Caco-2 (cell line): ENCODE measurements around the gene QRICH1. TPM values are rescaled to one million over a fixed set of nuclear protein-coding genes. Genes with fewer than 3 reads are reported as not detected.

Experiments used
- BruUV-seq: library from RNA; stranded (reverse); fragments of 400-500 nt; replicated peaks from 2 replicates; lab custom pipeline; 2021; lab: Mats Ljungman, UMichigan
- CTCF ChIA-PET: fragments of 300-600 bp; sonication (Branson Sonifier 250); formaldehyde crosslinking; loops from one replicate; lab custom pipeline; 2022; ENCODE audit warnings: antibody characterized with exemption; lab: Charles Lee
- POLR2A ChIA-PET: fragments of 300-600 bp; sonication (Branson Sonifier 250); formaldehyde crosslinking; loops from one replicate; lab custom pipeline; 2022; ENCODE audit warnings: antibody characterized with exemption; lab: Charles Lee
- DNase-seq, 2 experiments: peaks; one replicate each; pipeline versions ENCODE4 v3.0.0 to v3.0.0-alpha.2; 2020 to 2022
- H3K27me3 ChIP-seq: replicated peaks from 2 replicates; pipeline ENCODE4 v1.6.0; 2011; ENCODE audit warnings: low read length; ENCODE audit not compliant: control insufficient read depth, insufficient read depth
- H3K36me3 ChIP-seq: 2 replicates; pipeline ENCODE4 v1.5.1; 2011; ENCODE audit warnings: low read length; ENCODE audit not compliant: control insufficient read depth, insufficient read depth
- H3K4me1 ChIP-seq: fragments of 250-450 bp; sonication (Bioruptor Pico); 2 replicates; pipeline ENCODE4 v1.5.1; 2020; ENCODE audit warnings: mild to moderate bottlenecking
- H3K4me3 ChIP-seq: 2 replicates; pipeline ENCODE4 v1.5.1; 2011; ENCODE audit warnings: low read depth, mild to moderate bottlenecking, control low read depth, low read length
- H3K9me3 ChIP-seq: fragments of 250-450 bp; sonication (Bioruptor Pico); 2 replicates; pipeline ENCODE4 v1.5.1; 2020; ENCODE audit warnings: mild to moderate bottlenecking, moderate library complexity
- H3K27ac Mint-ChIP-seq: one replicate; pipeline ENCODE4 v1.8.0; 2022; ENCODE audit warnings: mixed read lengths; ENCODE audit not compliant: unreplicated experiment
- H3K27me3 Mint-ChIP-seq: one replicate; pipeline ENCODE4 v1.8.0; 2022; ENCODE audit warnings: mixed read lengths; ENCODE audit not compliant: insufficient read depth, unreplicated experiment
- H3K36me3 Mint-ChIP-seq: one replicate; pipeline ENCODE4 v1.8.0; 2022; ENCODE audit warnings: mild to moderate bottlenecking, mixed read lengths; ENCODE audit not compliant: insufficient read depth, unreplicated experiment
- H3K4me1 Mint-ChIP-seq: one replicate; pipeline ENCODE4 v1.8.0; 2022; ENCODE audit warnings: low read depth, mixed read lengths; ENCODE audit not compliant: unreplicated experiment
- H3K4me3 Mint-ChIP-seq: one replicate; pipeline ENCODE4 v1.8.0; 2022; ENCODE audit warnings: mild to moderate bottlenecking, moderate library complexity, mixed read lengths; ENCODE audit not compliant: unreplicated experiment
- H3K9me3 Mint-ChIP-seq: one replicate; pipeline ENCODE4 v1.8.0; 2022; ENCODE audit warnings: mixed read lengths; ENCODE audit not compliant: unreplicated experiment
- intact Hi-C: fragments of 100-400 bp; cut with micrococcal nuclease; formaldehyde crosslinking; loops from one replicate; pipeline ENCODE4 v1.10.0; 2022; ENCODE audit not compliant: unreplicated experiment
- total RNA-seq: library from RNA; stranded (reverse); gene quantifications from 2 replicates; pipeline ENCODE4 v1.2.3, GENCODE V29; 2022
- TF ChIP-seq, protein P1 (sequence below), 2 experiments: fragments of 200-600 bp in 1 of 2; IDR thresholded peaks; 1 replicate in 1 of 2; 2 replicates in 1 of 2; pipeline versions ENCODE4 v1.5.1 to v1.8.0; 2011 to 2022; ENCODE audit warnings: antibody characterized with exemption in 1 of 2, control low read depth in 1 of 2, inconsistent platforms in 1 of 2, low read depth in 1 of 2, low read length in 1 of 2, mild to moderate bottlenecking in 1 of 2, moderate library complexity in 1 of 2; ENCODE audit not compliant: insufficient read depth in 1 of 2, severe bottlenecking in 1 of 2, unreplicated experiment in 1 of 2

QRICH1 gene
- total RNA-seq, 1 experiment from 2014 or later: 119 TPM

DNA sequence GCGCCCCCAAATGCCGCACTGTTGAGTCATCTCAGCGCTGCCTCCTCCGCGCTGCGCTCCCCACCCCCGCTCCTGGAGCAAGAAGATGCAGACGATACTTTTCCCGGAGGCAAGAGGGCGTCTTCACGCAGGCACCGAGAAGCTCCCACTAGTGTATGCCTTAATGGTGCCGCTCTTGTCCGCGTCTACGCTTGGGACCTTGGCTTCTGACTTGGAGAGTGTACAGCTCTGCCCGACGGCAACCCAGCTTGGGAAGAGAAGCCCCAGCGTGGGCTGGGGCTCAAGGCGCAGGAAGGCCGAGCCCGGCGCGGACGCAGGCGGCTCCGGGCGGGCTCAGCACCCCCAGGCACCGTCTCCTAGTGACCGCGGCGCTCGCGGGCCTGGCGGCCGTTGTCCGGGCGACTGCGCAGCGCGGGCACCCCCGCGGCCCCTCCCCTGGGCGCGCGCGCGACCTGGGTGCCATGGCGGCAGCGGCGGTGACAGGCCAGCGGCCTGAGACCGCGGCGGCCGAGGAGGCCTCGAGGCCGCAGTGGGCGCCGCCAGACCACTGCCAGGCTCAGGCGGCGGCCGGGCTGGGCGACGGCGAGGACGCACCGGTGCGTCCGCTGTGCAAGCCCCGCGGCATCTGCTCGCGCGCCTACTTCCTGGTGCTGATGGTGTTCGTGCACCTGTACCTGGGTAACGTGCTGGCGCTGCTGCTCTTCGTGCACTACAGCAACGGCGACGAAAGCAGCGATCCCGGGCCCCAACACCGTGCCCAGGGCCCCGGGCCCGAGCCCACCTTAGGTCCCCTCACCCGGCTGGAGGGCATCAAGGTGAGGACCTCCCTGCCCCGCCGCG is 103.9 kb downstream of the QRICH1 start, which contains the start of gene P4HTM:
P4HTM (plus strand) TSS at position 446 of the 840 bp plus-strand sequence; CDS start at position 462, 16 bp downstream.
- Mint-ChIP-seq H3K4me1 (peaks cover 13% of the 10 kb centered on the region), H3K4me3 (peak within 1 kb of the TSS; percentile 96), H3K9me3 (no peaks in the 10 kb centered on the region), H3K27ac (peak within 1 kb of the TSS; percentile 98), H3K36me3 (peaks cover 28% of the 10 kb centered on the region), H3K27me3 (no peaks in the 10 kb centered on the region)
- intact Hi-C loops: loop anchor here (1.0 to 2.0 kb wide), 2 partner anchors 17 to 103 kb away; partner anchors contain the start of gene WDR6
- Histone ChIP-seq H3K36me3 (no peaks in the 10 kb centered on the region), H3K4me3 (peak within 1 kb of the TSS; percentile 95), H3K27me3 (no peaks in the 10 kb centered on the region), H3K9me3 (no peaks in the 10 kb centered on the region), H3K4me1 (peaks cover 13% of the 10 kb centered on the region)
- POLR2A ChIA-PET: interaction anchor here (0.6 to 1.7 kb wide), 4 partner anchors 17 to 556 kb away, joined by 3 to 24 read pairs (median 6); partner anchors contain the start of gene WDR6
- CTCF ChIA-PET: interaction anchor here (0.7 to 3.2 kb wide), 5 partner anchors 17 to 105 kb away, joined by 3 to 54 read pairs (median 5); partner anchors contain the start of genes DALRD3, NDUFAF3 and WDR6
- no TSS peak for BruUV-seq
- DNase-seq: peak; percentile 82 to 84
- TF ChIP-seq, protein P1, sequence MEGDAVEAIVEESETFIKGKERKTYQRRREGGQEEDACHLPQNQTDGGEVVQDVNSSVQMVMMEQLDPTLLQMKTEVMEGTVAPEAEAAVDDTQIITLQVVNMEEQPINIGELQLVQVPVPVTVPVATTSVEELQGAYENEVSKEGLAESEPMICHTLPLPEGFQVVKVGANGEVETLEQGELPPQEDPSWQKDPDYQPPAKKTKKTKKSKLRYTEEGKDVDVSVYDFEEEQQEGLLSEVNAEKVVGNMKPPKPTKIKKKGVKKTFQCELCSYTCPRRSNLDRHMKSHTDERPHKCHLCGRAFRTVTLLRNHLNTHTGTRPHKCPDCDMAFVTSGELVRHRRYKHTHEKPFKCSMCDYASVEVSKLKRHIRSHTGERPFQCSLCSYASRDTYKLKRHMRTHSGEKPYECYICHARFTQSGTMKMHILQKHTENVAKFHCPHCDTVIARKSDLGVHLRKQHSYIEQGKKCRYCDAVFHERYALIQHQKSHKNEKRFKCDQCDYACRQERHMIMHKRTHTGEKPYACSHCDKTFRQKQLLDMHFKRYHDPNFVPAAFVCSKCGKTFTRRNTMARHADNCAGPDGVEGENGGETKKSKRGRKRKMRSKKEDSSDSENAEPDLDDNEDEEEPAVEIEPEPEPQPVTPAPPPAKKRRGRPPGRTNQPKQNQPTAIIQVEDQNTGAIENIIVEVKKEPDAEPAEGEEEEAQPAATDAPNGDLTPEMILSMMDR (IDR thresholded peaks at IDR 0.05; ENCODE audit: insufficient read depth in 1 of 2, low read depth in 1 of 2, low read length in 1 of 2, severe bottlenecking in 1 of 2, unreplicated experiment in 1 of 2): peak in 1 of 2 experiments; percentile 40

- Mint-ChIP-seq H3K4me1 (peaks cover 13% of the 10 kb centered on the region), H3K27me3 (no peaks in the 10 kb centered on the region), H3K36me3 (peaks cover 34% of the 10 kb centered on the region), H3K27ac (peak overlapping the region; percentile 98), H3K4me3 (peak overlapping the region; percentile 96), H3K9me3 (no peaks in the 10 kb centered on the region)
- POLR2A ChIA-PET: interaction anchor here (0.6 to 1.7 kb wide), 3 partner anchors 18 to 555 kb away, joined by 3 to 24 read pairs (median 9); partner anchors contain the start of gene WDR6
- Histone ChIP-seq H3K9me3 (no peaks in the 10 kb centered on the region), H3K4me1 (peaks cover 13% of the 10 kb centered on the region), H3K27me3 (no peaks in the 10 kb centered on the region), H3K4me3 (peak overlapping the region; percentile 95), H3K36me3 (peaks cover 1% of the 10 kb centered on the region)
- CTCF ChIA-PET: interaction anchor here (0.7 to 3.2 kb wide), 6 partner anchors 18 to 143 kb away, joined by 3 to 54 read pairs (median 6); partner anchors contain the start of genes DALRD3, LAMB2, NDUFAF3 and WDR6
- BruUV-seq: TSS peak; percentile 80
- intact Hi-C loops: loop anchor here (1.0 to 2.0 kb wide), 2 partner anchors 18 to 104 kb away; partner anchors contain the start of gene WDR6
- no peak for DNase-seq
- TF ChIP-seq, protein P1 (IDR thresholded peaks at IDR 0.05; ENCODE audit: insufficient read depth in 1 of 2, low read depth in 1 of 2, low read length in 1 of 2, severe bottlenecking in 1 of 2, unreplicated experiment in 1 of 2): no peak
Observed at GRCh38 chr3:48989126-48989795, 104.6 kb downstream of the QRICH1 start.
